Loucy (cell line): ENCODE measurements around the gene ZFHX3.

Source experiments
- H2AFZ ChIP-seq: fragments of 200-600 bp; sonication (generic); 2 replicates; pipeline ENCODE4 v1.6.0; 2016; ENCODE audit warnings: antibody characterized with exemption, mild to moderate bottlenecking, low read length, moderate library complexity
- H3F3A ChIP-seq: fragments of 200-600 bp; 2 replicates; pipeline ENCODE4 v1.6.0; 2016; ENCODE audit warnings: antibody characterized with exemption, low read depth, mild to moderate bottlenecking
- H3K27me3 ChIP-seq: fragments of 200-600 bp; sonication (generic); 2 replicates; pipeline ENCODE4 v1.6.1; 2014; ENCODE audit warnings: low read length, mild to moderate bottlenecking; ENCODE audit not compliant: insufficient read depth, poor library complexity, severe bottlenecking
- H3K36me3 ChIP-seq: fragments of 200-600 bp; sonication (generic); 2 replicates; pipeline ENCODE4 v1.6.1; 2016; ENCODE audit warnings: low read length; ENCODE audit not compliant: insufficient read depth
- H3K4me1 ChIP-seq: fragments of 200-600 bp; sonication (generic); 2 replicates; pipeline ENCODE4 v1.5.1; 2014; ENCODE audit warnings: low read length, mild to moderate bottlenecking; ENCODE audit not compliant: insufficient read depth, poor library complexity, severe bottlenecking
- H3K4me2 ChIP-seq: fragments of 200-600 bp; sonication (generic); 2 replicates; pipeline ENCODE4 v1.6.0; 2014; ENCODE audit warnings: antibody characterized with exemption, low read length, low read depth, mild to moderate bottlenecking; ENCODE audit not compliant: poor library complexity, severe bottlenecking
- H3K4me3 ChIP-seq: fragments of 200-600 bp; sonication (generic); 2 replicates; pipeline ENCODE4 v1.5.1; 2014; ENCODE audit warnings: low read length, mild to moderate bottlenecking, mixed read lengths; ENCODE audit not compliant: poor library complexity, severe bottlenecking
- H3K79me2 ChIP-seq: fragments of 200-600 bp; sonication (generic); 2 replicates; pipeline ENCODE4 v1.6.1; 2014; ENCODE audit warnings: low read length; ENCODE audit not compliant: insufficient read depth
- H3K9ac ChIP-seq: fragments of 200-600 bp; sonication (generic); 2 replicates; pipeline ENCODE4 v1.6.0; 2014; ENCODE audit warnings: mild to moderate bottlenecking, low read depth, low read length, moderate library complexity; ENCODE audit not compliant: poor library complexity, severe bottlenecking
- H3K9me2 ChIP-seq: fragments of 200-600 bp; sonication (generic); replicated peaks from 2 replicates; pipeline ENCODE4 v1.6.1; 2016; ENCODE audit warnings: low read depth, low read length, mixed read lengths
- H3K9me3 ChIP-seq: fragments of 200-600 bp; sonication (generic); 2 replicates; pipeline ENCODE4 v1.6.1; 2014; ENCODE audit warnings: mild to moderate bottlenecking, antibody characterized with exemption, low read length, low read depth; ENCODE audit not compliant: insufficient read depth
- H4K20me1 ChIP-seq: fragments of 200-600 bp; sonication (generic); 2 replicates; pipeline ENCODE4 v1.6.0; 2014; ENCODE audit warnings: antibody characterized with exemption, low read length, mild to moderate bottlenecking; ENCODE audit not compliant: insufficient read depth, poor library complexity, severe bottlenecking
- CTCF ChIP-seq: fragments of 200-600 bp; sonication (generic); conservative IDR thresholded peaks from 2 replicates; pipeline ENCODE4 v1.5.1; 2014; ENCODE audit warnings: mild to moderate bottlenecking, antibody characterized with exemption, low read length
- EZH2phosphoT487 ChIP-seq: fragments of 200-600 bp; IDR thresholded peaks from 2 replicates; pipeline ENCODE4 v1.6.1; 2018; ENCODE audit warnings: antibody characterized with exemption, mild to moderate bottlenecking, moderate library complexity, borderline replicate concordance

Gene ZFHX3

GRCh38 chr16:72834499-72834898, 213.4 kb downstream of the ZFHX3 start:
- no peak overlapping the region for H3K4me2 ChIP-seq
- H3F3A ChIP-seq: no peaks in the 10 kb centered on the region
- H3K36me3 ChIP-seq: no peaks in the 10 kb centered on the region; the same call in 1 of the 2 replicates
- TF ChIP-seq EZH2phosphoT487: no peak
- no peak for TF ChIP-seq CTCF
- no peaks in the 10 kb centered on the region for H4K20me1 ChIP-seq
- no peaks in the 10 kb centered on the region for H3K79me2 ChIP-seq
- H3K9me3 ChIP-seq: no peaks in the 10 kb centered on the region
- H2AFZ ChIP-seq: no peak overlapping the region
- no peaks in the 10 kb centered on the region for H3K27me3 ChIP-seq
- H3K9me2 ChIP-seq: no peaks in the 10 kb centered on the region
- H3K9ac ChIP-seq: no peak overlapping the region
- no peak overlapping the region for H3K4me3 ChIP-seq
- H3K4me1 ChIP-seq: peaks cover 24% of the 10 kb centered on the region

- H4K20me1 ChIP-seq: no peaks in the 10 kb centered on the region
- no peaks in the 10 kb centered on the region for H3K9me2 ChIP-seq
- H3K36me3 ChIP-seq: no peaks in the 10 kb centered on the region; the same call in 1 of the 2 replicates
- no peak overlapping the region for H2AFZ ChIP-seq
- H3K4me3 ChIP-seq: no peak overlapping the region
- H3F3A ChIP-seq: no peaks in the 10 kb centered on the region
- H3K4me2 ChIP-seq: no peak overlapping the region
- no peaks in the 10 kb centered on the region for H3K9me3 ChIP-seq
- no peaks in the 10 kb centered on the region for H3K27me3 ChIP-seq
- H3K4me1 ChIP-seq: peaks cover 25% of the 10 kb centered on the region
- H3K79me2 ChIP-seq: no peaks in the 10 kb centered on the region
- no peak for TF ChIP-seq CTCF
- no peak for TF ChIP-seq EZH2phosphoT487
- H3K9ac ChIP-seq: no peak overlapping the region
Measured at GRCh38 chr16:72833969-72834368, 214.0 kb downstream of the ZFHX3 start.

- no peaks in the 10 kb centered on the region for H3K9me2 ChIP-seq
- no peaks in the 10 kb centered on the region for H4K20me1 ChIP-seq
Measured at GRCh38 chr16:72833482-72833881, 214.4 kb downstream of the ZFHX3 start.

More at GRCh38 chr16:72833482-72833881, 214.4 kb downstream of the ZFHX3 start:
- H3F3A ChIP-seq: no peaks in the 10 kb centered on the region
- H3K36me3 ChIP-seq: no peaks in the 10 kb centered on the region; the same call in 1 of the 2 replicates
- H3K9me3 ChIP-seq: no peaks in the 10 kb centered on the region
- H3K27me3 ChIP-seq: no peaks in the 10 kb centered on the region
- TF ChIP-seq CTCF: no peak
- no peak for TF ChIP-seq EZH2phosphoT487
- no peak overlapping the region for H3K4me3 ChIP-seq
- H2AFZ ChIP-seq: no peak overlapping the region
- H3K4me1 ChIP-seq: peaks cover 25% of the 10 kb centered on the region
- H3K79me2 ChIP-seq: no peaks in the 10 kb centered on the region
- H3K4me2 ChIP-seq: no peak overlapping the region
- H3K9ac ChIP-seq: no peak overlapping the region
